ENCODE data around the gene HERC3. TPM values are rescaled to one million over a fixed set of nuclear protein-coding genes. Genes with fewer than 3 reads are reported as not detected.

The HERC3 gene
- total and polyA plus RNA-seq, 2 of the 13 experiments (the other 11 are each of a cell fraction or from before 2014, with no cell fraction given), result 3.8 to 6.2 TPM

- TF ChIP-seq ZMAT5 (CRISPR knock-in tag; IDR thresholded peaks at IDR 0.05; ENCODE audit: borderline replicate concordance, low read depth) (no peak; the same call in 1 of the 2 replicates), GATAD1 (CRISPR knock-in tag; IDR thresholded peaks at IDR 0.05) (peak; percentile 56), JUNB (CRISPR knock-in tag; IDR thresholded peaks at IDR 0.05; ENCODE audit: borderline replicate concordance) (no peak), CREBL2 (CRISPR knock-in tag; IDR thresholded peaks at IDR 0.05; ENCODE audit: borderline replicate concordance) (no peak), ZKSCAN1 (IDR thresholded peaks at IDR 0.05; ENCODE audit: low read length) (no peak), AGO2 (optimal IDR thresholded peaks at IDR 0.05; ENCODE audit: low read depth, low read length) (no peak), HDAC1 (CRISPR knock-in tag; IDR thresholded peaks at IDR 0.05) (no peak; the same call in 1 of the 2 replicates), ZNF674 (CRISPR knock-in tag; IDR thresholded peaks at IDR 0.05; ENCODE audit: low read depth) (0 out of 2 replicates have a peak, but pooled peaks have one; percentile 1), REPIN1 (CRISPR knock-in tag; IDR thresholded peaks at IDR 0.05; ENCODE audit: borderline replicate concordance, low read depth) (0 out of 2 replicates have a peak, but pooled peaks have one; percentile 37), ZNF770 (CRISPR knock-in tag; IDR thresholded peaks at IDR 0.05) (no peak), DRAP1 (CRISPR knock-in tag; IDR thresholded peaks at IDR 0.05) (peak; percentile 47; the same call in 1 of the 2 replicates), ELF4 (CRISPR knock-in tag; IDR thresholded peaks at IDR 0.05; ENCODE audit: borderline replicate concordance) (no peak), ZNF138 (CRISPR knock-in tag; IDR thresholded peaks at IDR 0.05; ENCODE audit: low read depth) (no peak), ZNF275 (CRISPR knock-in tag; IDR thresholded peaks at IDR 0.05; ENCODE audit: borderline replicate concordance) (no peak), ZNF557 (CRISPR knock-in tag; IDR thresholded peaks at IDR 0.05) (no peak), PLRG1 (conservative IDR thresholded peaks at IDR 0.05) (no peak), GPBP1L1 (CRISPR knock-in tag; IDR thresholded peaks at IDR 0.05) (no peak), HHEX (CRISPR knock-in tag; IDR thresholded peaks at IDR 0.05) (no peak), STAG1 (CRISPR knock-in tag; IDR thresholded peaks at IDR 0.05) (no peak), SKIL (CRISPR knock-in tag; IDR thresholded peaks at IDR 0.05; ENCODE audit: borderline replicate concordance) (no peak)
Observed at GRCh38 chr4:88591787-88592599, at the start of gene HERC3 (continued).
